GM21825 (cell line): ENCODE data around the gene MXI1.

ENCODE experiments used
- ATAC-seq: cut with Tn5 transposase; IDR thresholded peaks from one replicate; pipeline ENCODE4 v1.9.1; 2021; ENCODE audit warnings: mild to moderate bottlenecking, moderate library complexity; ENCODE audit not compliant: unreplicated experiment

Gene MXI1

DNA sequence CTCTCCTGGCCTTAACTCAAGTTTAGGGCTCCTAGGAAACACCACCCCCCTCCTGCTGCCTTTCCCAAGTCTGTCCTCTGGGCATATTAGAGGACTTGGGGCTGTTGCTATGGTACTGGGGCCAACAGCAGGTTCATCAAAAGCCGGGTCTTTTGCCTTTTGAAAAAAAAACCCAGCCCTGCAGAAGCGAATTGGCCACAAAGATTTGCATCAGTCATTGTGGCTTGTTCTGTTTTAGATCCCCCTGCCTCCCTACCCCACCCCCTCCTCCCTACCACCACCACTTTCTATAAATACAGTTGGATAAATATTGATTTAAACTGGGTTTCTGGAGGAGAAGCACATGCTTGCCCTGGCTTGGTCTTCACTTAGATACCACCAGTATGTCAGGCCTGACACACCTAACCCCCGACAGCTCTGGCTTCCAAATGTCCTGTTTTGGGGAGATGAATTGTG is 7.0 kb downstream of the MXI1 start:
- ATAC-seq = no peak

DNA sequence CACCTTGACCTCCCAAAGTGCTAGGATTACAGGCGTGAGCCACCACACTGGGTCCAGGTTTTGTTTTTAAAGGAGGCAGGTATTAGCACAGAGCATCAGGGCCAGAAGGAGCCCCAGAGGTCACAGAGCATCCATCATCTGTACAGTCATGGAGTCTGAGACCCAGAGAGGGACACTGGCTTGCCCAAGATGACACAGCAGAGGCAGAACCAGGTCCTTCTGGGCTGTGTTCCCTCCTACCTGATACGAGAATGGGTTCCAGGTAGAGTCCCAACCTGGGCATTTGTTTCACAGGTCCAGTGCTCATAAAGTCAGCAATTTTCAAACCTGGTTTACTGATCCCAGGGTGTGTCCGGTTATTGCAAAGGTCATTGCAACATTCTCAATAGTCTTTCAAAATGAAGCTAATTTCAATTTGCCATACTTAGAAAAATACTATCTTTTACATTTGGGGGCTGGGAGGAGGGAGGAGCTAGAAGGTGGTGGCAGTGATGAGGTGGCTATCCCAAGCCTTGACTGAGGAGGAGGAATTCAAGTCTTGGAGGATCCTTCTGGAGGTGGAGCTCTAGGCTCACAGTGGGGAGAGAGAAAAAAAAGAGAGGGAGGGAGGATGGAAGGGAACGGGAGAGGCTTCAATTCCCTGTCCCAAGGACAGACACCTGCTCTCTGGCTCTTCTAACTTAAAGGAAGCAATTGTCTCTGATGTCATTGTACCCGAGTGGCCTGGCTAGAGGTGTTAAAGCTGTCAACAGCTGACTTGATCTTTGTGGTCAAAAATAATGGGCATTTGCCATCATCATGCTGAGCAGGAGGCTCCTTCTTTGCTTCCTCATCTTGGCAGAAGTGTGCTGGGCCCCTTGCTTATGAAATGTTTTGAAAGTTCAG is 8.1 kb downstream of the MXI1 start:
- ATAC-seq = no peak

DNA sequence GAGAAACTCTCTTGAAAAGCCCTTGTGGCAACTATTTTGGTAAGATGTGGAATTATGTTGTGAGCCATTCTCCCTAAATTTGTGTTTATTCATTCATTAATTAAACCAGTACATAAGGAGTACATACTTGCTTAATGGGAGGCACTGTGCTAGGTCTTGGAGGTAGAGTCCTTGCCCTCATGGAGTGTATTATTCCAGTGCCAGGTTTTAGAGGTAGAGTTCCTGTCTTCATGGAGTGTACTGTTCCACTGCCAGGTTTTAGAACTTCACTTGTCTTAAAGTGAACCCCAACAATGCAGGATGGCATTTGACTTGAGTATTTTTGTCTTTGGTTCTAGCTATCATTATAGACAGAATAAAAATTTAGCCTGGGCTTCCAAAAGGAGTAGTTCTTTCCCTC is 8.8 kb downstream of the MXI1 start:
- no peak for ATAC-seq

DNA sequence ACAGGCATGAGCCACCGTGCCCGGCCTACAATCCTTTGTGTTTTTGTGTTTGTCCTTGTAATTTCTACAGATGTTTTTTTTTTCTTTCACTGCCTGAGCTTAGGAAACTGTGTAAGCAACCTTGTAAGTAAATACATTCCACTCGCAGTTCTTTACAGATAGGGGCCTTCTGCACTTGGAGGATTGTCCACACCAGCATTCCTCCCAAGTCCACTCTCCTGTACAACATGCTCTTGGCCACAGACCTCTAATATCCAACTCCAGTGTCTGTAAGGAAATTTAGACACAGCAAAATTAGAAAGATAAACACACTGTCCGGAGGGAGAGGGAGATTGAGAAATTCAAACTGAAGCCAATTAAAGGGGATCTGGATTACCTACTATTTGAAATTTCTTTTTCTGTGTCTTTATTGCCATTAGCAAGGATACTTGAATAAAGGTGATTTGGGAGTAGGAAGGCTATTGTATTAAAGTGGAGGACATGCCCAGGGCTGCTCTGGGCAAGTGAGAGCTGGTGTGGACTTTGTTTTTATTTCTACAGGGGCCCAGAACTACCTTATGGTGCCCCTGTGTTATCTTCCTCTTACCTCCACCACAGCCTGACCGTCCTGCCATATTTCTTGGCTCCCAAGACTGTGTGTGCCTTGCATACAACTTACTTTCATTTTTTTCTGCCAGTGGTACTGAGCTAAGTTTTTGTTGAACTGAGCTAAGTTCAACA is 9.7 kb downstream of the MXI1 start:
- no peak for ATAC-seq

DNA sequence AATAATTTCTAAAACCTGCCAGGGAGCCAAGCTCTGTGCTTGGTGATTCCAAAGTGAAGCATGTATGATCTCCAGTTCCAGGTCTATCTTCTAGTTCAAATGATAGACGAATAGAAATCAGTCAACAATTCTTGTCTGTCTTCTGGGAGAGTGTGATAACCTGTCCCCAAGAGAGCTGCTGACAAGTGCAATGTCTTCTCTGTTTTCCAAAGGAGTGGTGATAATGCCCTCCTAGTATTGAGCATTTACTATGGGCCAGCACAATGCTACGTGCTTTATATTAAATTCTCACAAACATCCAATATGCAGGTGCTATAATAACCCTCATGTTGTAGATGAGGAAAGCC is 10.2 kb downstream of the MXI1 start:
- no peak for ATAC-seq

DNA sequence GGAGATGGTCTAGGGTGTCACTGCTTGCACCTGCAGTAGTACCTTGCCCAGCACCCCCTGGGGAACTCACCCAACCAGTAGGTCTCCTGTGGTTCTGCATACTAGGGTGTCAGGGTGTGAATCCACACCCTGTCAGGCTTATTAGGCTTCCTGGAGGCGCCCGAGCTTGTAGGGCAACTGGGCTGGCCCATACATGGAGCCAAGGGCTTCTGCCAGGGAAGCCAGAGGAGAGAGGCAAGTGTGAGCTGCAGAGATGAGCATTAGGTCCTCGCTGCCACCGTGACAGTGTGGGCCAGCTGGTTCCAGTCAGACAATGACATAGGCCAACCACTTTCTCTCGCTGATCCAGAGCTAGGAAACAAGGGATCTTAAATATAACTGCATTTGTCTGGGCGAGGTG is 11.2 kb downstream of the MXI1 start:
- no peak for ATAC-seq

DNA sequence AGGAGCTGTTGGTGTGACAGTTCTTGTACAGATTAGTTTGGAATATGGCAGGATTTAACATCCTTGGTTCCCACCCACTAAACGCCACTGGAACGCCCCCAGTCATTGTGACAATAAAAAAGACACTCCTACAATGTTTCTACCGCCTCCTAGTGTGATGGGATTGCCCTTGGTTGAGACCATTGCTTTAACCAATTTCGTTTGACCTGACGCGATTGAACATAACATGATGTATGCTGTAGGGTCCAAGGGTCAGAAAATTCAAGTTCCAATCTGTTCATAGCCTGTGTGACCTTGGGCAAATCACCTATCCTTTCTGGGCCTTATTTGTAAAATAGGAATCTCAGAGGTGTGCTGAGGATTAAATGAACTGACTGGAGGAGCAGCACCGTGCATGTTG is 12.5 kb downstream of the MXI1 start:
- no peak for ATAC-seq

DNA sequence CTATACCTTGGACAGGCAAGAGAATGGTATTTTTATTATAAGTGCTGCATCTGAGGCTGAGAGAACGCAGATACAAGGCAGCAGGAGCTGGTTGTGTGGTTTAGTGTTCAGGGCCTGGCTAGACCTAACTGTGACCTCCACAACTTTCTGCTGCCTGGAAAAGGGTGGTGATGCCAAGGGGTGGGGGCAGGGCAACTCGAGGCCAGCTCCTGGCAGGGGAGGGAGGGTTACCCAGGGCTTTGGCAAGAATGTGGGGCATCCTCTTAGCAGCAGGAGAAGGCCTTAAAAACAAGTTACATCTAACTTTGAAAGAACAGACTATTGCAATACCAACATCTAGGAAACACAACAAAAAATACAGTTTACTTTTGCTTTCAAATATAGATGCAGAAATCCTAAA is 13.0 kb downstream of the MXI1 start:
- no peak for ATAC-seq

DNA sequence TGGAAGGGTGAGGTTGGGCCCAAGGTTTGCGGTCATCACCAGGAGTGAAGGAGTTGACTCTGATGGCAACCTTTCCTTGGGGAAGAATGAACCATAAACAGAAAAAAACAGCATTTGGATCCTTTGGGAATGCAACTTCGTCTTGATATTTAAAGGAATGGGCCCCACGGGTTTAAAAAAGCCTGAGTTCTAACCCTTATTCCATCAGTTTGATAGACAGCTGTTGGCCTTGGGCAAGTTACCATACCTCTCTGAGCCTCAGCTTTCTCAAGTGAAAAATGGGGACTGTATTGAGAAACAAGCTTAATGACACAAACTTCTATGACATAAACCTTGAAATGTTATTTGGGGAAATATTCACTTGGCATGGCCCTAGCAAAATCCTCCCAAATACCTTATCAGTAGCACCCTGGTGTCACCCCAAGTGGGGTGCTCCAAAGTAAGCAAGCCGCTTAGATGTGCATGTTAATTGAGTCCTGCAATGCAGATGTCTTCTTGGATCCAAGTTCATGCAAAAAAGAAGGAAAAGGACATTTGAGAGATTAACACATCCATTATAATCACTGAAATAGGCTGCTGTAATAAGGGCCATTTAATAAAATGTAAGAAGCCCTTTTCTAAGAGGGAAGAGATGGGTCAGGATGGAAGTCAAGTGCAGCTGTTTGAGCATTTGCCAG is 13.8 kb downstream of the MXI1 start:
- no peak for ATAC-seq

DNA sequence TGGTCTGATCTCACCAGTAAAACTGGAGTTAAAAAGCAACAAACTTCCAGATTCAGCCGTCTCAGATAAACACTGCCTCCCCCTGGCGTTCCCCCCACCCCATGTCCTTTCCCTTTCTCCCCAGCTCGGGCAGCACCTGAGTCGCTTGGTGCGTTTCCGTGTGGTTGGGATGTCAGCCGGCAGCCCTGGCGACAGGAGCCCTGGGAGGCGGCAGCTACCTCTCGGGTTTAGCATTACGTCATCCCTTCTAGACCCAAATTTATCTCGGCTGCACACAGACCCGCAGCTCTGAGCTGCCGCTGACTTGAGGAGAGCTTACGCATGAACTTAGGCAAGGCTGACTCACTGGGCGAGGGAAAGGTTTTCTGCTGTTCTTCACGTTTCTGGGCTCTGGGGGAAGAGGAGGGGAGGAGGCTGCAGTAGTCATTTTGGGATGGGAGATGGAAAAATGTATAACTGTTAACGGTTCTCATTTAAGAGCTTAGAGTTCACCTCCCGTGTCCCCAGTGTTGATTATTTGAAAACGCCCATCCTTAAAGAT is 14.4 kb downstream of the MXI1 start:
- ATAC-seq = peak; percentile 61

DNA sequence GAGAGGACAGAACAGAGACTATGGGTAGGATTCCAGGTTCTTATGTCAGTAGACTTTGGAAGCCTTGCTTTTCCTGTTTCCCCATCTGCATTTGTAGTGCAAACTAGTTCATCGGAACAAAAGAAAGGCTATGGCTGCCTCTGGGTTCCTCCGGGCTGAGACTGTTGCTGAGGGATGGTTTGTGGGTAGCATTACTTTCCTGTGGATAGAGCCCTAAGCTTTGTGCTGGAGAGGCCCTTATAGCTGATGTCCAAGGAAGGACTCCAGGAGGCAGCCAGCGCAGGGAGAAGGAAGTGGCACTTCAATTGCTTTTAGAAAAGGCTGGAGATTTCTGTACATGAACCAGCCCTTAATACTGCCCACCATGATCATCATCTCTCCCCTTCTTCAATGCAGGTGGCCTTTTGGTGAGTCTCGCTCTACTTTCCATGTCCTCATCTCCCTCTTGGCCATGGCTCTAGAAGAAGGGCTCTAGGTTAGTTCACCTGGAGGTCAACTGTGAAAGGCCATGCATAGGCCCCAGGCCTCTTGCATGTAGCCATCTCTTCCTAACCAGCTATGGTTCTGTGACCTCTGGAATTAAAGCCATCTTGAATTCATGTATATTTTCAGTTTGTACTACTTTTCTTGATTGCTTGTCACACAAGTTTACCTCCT is 15.4 kb downstream of the MXI1 start:
- no peak for ATAC-seq

DNA sequence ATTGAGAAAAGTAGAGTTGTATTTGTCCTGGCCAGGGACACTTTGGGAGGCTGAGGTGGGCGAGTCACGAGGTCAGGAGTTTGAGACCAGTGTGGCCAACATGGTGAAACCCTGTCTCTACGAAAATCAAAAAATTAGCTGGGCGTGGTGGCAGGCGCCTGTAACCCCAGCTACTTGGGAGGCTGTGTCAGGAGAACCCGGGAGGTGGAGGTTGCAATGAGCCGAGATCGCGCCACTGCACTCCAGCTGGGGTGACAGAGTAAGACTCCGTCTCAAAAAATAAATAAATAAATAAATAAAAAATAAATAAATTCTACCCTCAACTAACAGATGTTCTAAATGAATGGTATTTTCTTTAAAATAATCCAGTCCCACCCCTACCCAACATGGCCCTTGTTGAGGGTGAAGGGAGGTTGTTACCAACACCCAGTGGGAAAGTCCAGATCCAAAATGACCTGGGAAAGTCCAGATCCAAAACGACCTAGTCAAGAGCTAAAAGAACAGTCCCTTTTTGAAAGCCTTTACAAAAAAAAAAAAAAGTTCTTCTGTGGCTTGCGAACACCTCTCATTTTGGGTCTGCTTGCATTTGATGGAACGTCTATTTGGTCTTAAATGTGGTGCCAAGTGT is 16.0 kb downstream of the MXI1 start:
- no peak for ATAC-seq

DNA sequence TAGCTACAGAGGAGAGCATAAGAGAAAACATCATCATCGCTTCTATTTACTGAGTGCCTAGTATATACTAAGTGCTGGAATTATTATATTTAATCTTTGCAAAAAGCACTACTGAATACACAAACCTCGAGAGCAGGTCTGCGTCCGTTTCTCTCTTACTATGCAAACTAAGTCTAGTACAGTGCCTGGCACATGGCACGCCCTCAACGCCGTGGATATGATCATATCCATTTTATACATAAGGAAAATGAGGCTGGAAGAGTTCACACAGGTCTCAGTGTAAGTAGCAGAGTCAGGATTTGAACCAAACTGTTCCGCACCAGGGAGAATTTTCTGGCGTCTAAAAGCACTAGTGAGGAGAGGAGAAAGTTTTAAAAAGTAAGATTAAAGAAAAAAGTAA is 17.6 kb downstream of the MXI1 start:
- ATAC-seq = no peak

DNA sequence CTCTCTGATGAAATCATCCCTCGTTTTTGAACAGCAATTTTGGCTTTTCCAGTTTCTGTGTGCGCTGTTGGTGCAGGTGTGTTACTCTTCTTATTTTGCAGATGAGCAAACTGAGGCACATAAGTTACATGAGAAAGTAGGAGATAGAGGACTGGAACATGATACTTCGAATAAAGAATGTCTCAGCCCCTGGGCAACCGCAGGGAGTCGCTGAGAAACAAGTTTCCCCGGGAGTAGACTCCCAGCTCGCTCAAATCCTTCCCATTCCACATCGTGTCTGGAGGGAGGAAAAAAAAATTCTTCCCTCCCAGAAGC is 18.0 kb downstream of the MXI1 start:
- ATAC-seq = no peak

DNA sequence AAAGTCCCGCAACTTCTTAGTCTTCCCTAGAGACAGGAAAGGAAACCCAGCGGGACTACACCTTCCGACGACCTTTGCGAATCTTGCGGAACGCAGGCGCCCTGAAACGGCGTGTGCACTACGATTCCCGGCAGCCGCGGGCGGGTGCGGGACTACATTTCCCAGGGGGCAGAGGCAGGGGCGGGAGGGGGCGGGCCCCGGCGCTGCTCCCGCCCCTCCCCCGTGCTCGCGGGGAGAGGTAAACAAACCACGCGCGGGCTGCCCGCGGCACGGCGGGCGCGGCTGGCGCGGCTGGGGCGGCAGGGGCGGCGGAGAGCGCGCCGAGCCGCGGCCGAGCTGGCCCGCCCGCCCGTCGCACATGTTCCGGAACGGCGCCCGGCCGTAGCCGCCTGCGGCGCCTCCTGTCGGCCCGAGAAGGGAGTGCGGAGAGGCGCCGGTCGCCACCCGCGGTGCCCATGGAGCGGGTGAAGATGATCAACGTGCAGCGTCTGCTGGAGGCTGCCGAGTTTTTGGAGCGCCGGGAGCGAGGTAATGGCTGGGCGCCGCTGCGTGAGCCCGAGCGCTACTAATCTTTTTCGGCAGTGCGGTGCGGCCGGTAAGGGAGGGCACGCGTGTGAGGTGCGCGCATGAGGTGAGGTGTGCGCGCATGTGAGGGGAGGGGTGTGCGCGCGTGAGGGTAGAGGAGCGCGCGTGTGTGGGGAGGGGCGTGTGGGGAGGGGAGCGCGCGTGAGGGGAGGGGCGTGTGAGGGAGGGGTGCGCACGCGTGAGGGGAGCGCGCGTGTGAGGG is 18.5 kb downstream of the MXI1 start:
- peak; percentile 77 for ATAC-seq

DNA sequence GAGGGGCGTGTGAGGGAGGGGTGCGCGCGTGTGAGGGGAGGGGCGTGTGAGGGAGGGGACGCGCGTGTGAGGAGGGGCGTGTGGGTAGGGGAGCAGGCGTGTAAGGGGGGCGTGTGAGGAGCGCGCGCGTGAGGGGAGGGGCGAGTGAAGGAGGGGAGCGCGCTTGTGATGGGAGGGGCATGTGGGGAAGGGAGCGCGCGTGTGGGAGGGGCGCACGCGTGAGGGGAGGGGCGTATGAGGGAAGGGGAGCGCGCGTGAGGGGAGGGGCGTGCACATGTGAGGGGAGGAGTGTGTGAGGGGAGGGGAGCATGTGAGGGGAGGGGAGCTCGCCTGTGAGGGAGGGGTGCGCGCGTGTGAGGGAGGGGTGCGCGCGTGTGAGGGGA is 19.1 kb downstream of the MXI1 start:
- no peak for ATAC-seq

DNA sequence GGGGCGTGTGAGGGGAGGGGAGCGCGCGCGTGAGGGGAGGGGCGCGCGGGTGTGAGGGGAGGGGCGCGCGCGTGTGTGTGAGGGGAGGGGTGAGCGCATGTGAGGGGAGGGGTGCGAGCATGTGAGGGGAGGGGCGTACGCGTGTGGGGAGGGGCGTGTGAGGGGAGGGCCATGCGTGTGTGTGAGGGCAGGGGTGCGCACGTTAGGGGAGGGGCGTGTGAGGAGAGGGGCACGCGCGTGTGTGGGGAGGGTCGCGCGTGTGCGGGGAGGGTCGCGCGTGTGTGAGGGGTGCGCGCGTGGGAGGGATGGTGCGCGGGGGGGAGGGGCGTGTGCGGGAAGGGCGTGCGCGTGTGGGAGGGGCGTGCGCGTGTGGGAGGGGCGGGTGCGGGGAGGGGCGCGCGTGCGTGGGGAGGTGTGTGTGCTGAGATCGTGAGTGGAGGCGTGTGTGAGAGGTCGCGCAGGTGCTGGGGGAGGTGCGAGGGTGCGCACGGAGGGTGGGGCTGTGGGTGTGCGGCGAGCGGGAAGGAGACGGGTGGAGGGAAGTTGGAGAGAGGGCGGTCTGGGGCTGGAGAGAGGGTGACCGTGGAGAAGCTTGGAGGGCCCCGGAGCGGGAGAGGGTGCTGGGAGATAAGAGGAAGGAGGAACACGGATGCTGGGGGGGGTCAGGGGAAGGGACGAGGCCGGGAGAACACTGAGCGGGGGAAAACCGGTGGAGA is 19.7 kb downstream of the MXI1 start:
- no peak for ATAC-seq

DNA sequence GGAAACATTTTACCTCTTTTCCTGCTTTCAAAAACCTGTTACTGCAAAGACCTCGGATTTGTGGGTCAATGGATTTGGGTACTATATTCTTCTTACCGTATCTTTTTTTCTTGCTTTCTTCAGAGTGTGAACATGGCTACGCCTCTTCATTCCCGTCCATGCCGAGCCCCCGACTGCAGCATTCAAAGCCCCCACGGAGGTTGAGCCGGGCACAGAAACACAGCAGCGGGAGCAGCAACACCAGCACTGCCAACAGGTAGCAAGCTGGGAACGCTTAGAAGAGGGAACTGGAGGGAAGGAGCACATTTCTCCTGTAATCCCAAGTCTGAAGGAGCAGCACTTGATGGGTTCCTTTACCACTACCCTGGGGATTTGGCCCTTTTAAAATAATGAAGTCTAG is 20.7 kb downstream of the MXI1 start:
- ATAC-seq = no peak

DNA sequence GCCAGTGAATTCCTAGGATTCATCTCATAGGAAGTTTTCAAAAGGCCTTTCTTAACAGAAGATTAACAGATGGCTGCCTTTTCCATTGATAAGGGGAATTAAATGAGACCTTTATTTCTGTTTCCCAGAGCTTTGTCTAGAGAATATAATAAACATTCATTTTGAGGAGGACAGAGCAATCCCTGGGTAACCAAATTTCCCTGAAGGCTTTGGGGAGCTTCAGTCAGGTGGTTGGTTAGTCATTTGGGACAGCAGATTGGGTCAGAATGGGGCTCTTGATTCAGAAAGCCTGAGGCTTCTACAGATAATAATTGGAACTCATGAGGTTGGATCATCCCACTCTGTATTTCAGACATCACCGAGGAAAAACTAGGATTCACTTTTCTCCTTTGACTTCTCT is 21.8 kb downstream of the MXI1 start:
- no peak for ATAC-seq
